VCaP (cell line): ENCODE measurements around the gene SLC25A12.

Source experiments
- H3K27ac ChIP-seq: fragments of 450-650 bp; 2 replicates; pipeline ENCODE4 v1.5.1; 2017
- TF ChIP-seq, protein P1 (sequence below): fragments of 450-650 bp; conservative IDR thresholded peaks from 2 replicates; pipeline ENCODE4 v1.5.1; 2017; ENCODE audit warnings: mild to moderate bottlenecking, moderate library complexity

The SLC25A12 gene

DNA sequence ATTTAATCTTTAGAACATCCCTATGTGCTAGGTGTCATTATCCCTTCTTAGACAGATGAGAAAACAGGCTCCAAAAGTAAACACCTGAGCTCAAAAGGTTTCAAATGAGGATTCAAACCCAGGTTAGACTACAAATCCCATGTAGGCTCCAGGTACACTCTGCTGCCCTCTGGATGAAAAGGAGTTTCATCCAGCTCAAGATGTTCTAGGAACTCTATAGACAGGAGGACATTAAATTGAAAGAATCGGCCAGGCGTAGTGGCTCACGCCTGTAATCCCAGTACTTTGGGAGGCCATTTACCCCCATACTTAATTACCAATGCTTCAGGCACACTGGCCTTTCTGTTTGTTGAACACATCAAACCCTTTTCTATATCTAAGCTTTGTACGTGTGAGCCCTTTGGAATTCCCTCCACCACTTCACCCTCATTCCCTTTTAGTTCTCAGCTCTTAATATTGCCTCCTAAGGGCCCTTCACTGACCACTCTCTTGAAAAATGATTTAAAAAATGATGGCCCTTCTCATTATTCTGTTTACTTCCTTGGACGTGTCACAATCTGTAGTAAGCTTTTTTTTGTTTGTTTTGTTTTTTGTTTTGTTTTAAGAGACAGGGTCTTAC, 10.7 kb downstream of the SLC25A12 start:
- no peak overlapping the region for H3K27ac ChIP-seq
- TF ChIP-seq, protein P1, sequence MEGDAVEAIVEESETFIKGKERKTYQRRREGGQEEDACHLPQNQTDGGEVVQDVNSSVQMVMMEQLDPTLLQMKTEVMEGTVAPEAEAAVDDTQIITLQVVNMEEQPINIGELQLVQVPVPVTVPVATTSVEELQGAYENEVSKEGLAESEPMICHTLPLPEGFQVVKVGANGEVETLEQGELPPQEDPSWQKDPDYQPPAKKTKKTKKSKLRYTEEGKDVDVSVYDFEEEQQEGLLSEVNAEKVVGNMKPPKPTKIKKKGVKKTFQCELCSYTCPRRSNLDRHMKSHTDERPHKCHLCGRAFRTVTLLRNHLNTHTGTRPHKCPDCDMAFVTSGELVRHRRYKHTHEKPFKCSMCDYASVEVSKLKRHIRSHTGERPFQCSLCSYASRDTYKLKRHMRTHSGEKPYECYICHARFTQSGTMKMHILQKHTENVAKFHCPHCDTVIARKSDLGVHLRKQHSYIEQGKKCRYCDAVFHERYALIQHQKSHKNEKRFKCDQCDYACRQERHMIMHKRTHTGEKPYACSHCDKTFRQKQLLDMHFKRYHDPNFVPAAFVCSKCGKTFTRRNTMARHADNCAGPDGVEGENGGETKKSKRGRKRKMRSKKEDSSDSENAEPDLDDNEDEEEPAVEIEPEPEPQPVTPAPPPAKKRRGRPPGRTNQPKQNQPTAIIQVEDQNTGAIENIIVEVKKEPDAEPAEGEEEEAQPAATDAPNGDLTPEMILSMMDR, result no peak

DNA sequence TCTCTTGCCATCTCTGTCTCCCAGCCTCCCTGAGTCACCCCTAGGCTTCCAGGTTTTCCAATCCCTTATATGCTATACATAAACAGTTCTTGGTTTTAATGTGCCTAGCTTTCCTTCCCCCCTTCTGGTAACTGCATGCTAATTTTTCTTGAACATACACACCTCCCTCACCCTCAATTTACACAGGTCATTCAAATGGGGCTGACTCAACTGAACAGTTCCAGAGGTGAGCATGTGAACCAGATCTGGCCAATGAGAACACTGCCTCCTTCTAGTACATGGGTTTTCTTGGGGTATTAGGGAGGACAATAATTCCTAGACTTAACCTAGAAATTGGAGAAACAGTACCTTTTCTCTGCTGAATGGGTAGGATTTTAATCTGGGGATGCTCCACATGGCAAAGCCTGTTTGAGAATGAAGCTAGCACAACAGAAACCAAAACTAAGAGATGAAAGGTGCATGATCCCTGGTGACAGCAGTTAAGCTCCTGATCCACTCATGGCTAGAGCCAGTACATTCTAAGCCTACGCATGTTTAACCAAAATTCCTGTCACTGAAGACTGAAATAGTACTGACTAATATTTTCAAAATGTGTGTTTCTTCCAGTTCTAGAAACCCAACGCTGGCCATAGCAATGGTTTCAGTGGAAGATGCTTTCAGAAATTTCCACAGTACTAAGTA, 11.8 kb downstream of the SLC25A12 start:
- no peak overlapping the region for H3K27ac ChIP-seq
- TF ChIP-seq, protein P1, result no peak

DNA sequence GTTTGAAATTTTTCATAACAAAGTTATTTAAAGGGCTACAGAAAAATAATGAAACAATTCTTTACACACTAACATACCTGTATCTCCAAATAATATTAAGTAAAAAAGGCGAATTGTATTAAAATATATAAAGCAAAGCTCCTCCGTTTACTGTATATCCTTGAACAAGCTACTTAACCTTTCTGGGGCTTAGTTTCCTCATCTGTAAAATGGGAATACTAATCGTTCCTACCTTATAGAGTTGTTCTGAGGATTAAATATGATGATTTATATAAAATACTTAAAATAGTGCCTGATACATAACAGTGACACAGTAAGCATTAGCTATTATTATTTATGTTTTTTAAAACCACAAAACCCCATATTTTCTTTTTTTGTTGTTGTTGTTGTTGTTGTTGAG, 13.3 kb downstream of the SLC25A12 start:
- TF ChIP-seq, protein P1, result no peak
- no peak overlapping the region for H3K27ac ChIP-seq

GRCh38 chr2:171879865-171880264, 14.2 kb downstream of the SLC25A12 start:
- no peak overlapping the region for H3K27ac ChIP-seq
- TF ChIP-seq, protein P1, result no peak

GRCh38 chr2:171878481-171878993, 15.5 kb downstream of the SLC25A12 start:
- no peak overlapping the region for H3K27ac ChIP-seq
- TF ChIP-seq, protein P1, result no peak

- TF ChIP-seq, protein P1, result no peak
Measured at GRCh38 chr2:171874963-171875362, 19.1 kb downstream of the SLC25A12 start.

GRCh38 chr2:171874517-171874916, 19.5 kb downstream of the SLC25A12 start:
- H3K27ac ChIP-seq, result no peak overlapping the region
- TF ChIP-seq, protein P1, result no peak

More at GRCh38 chr2:171874963-171875362, 19.1 kb downstream of the SLC25A12 start:
- peak overlapping the region; percentile 61 for H3K27ac ChIP-seq
